Activated CD4-positive, alpha-beta T cell treated with anti-CD3 and anti-CD28 coated beads for 36 hours (primary cell): ENCODE results near the gene SNRNP200. TPM values are rescaled to one million over a fixed set of nuclear protein-coding genes. Genes with fewer than 3 reads are reported as not detected.
"Not testable (repeated sequence)": the region's sequence is repeated elsewhere in the genome, so short reads cannot be mapped to it uniquely, and the experiment has no call there.

Source experiments
- ATAC-seq: fragments of 200-7000 bp; cut with Tn5 transposase; one replicate; pipeline ENCODE4 v1.10.0; 2021; ENCODE audit warnings: mild to moderate bottlenecking, moderate library complexity
- CTCF ChIA-PET: fragments of 350-600 bp; sonication (Branson Sonifier 250); formaldehyde crosslinking; loops from one replicate; lab custom pipeline; 2021; ENCODE audit warnings: antibody characterized with exemption; lab: Charles Lee
- POLR2A ChIA-PET: fragments of 350-600 bp; sonication (Branson Sonifier 250); formaldehyde crosslinking; loops from one replicate; lab custom pipeline; 2021; ENCODE audit warnings: antibody characterized with exemption, inconsistent platforms; lab: Charles Lee
- DNase-seq: peaks from one replicate; pipeline ENCODE4 v3.0.0-alpha.2; 2020
- H3K27ac Mint-ChIP-seq: one replicate; pipeline ENCODE4 v1.8.0; 2021; ENCODE audit warnings: mixed read lengths
- H3K27me3 Mint-ChIP-seq: one replicate; pipeline ENCODE4 v1.8.0; 2021; ENCODE audit warnings: mixed read lengths
- H3K36me3 Mint-ChIP-seq: one replicate; pipeline ENCODE4 v1.8.0; 2021; ENCODE audit warnings: low read depth, mixed read lengths
- H3K4me1 Mint-ChIP-seq: one replicate; pipeline ENCODE4 v1.8.0; 2021; ENCODE audit warnings: mixed read lengths
- H3K4me3 Mint-ChIP-seq: one replicate; pipeline ENCODE4 v1.8.0; 2021; ENCODE audit warnings: mild to moderate bottlenecking, moderate library complexity, mixed read lengths
- H3K9me3 Mint-ChIP-seq: one replicate; pipeline ENCODE4 v1.8.0; 2021; ENCODE audit warnings: low read depth, mixed read lengths
- intact Hi-C, 2 experiments: fragments of 100-400 bp; cut with DNase I in 1 of 2; cut with micrococcal nuclease in 1 of 2; formaldehyde crosslinking; loops; one replicate each; pipeline versions ENCODE4 v1.14.2 to v1.15.1; 2022 to 2024; cut with DNase I, micrococcal nuclease
- total RNA-seq, 2 experiments: library from RNA; stranded (reverse); gene quantifications; one replicate each; pipeline ENCODE4 v1.2.3, GENCODE V29; 2021

The SNRNP200 gene
- total RNA-seq, 2 experiments from 2014 or later = 176 to 198 TPM

DNA sequence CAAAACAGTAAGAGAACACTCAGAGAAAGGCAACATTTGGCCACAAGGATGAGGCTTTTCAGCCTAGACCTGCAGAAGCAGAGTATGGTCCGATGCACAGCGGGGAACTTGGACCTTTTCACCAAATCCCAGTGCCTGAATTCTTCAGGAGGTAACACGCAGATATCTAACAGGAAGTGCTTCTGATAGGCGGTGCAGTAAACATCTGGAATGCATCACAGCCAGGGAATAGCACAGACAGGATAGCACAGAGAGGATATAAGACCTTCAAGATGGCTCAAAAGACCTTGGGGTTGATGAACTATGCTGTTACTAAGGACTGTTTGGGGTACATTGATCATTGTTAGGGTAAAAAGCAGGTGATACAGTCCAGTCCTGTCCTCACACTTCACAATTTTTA is 41.3 kb downstream of the SNRNP200 start:
- CTCF ChIA-PET = interaction anchor here (0.7 to 1.9 kb wide), 7 partner anchors 8 to 271 kb away, joined by 3 to 12 read pairs (median 3); partner anchors contain the start of genes ASTL and STARD7
- H3K4me3 Mint-ChIP-seq = peak overlapping the region; percentile 99
- peaks cover 76% of the 10 kb centered on the region for H3K4me1 Mint-ChIP-seq
- POLR2A ChIA-PET = interaction anchor here (0.9 kb wide), 1 partner anchor 57 kb away, joined by 3 read pairs; no protein-coding TSS in a partner anchor
- H3K36me3 Mint-ChIP-seq = peaks cover 37% of the 10 kb centered on the region
- H3K27me3 Mint-ChIP-seq = no peaks in the 10 kb centered on the region
- no peak for ATAC-seq
- no peak for DNase-seq
- no peaks in the 10 kb centered on the region for H3K9me3 Mint-ChIP-seq
- H3K27ac Mint-ChIP-seq = no peak overlapping the region
- intact Hi-C loops = loop anchor here in 1 of 2 experiments (10.0 kb wide), 1 partner anchor 1401 kb away; the partner anchor contains the start of genes ACTR1B and C2orf92

DNA sequence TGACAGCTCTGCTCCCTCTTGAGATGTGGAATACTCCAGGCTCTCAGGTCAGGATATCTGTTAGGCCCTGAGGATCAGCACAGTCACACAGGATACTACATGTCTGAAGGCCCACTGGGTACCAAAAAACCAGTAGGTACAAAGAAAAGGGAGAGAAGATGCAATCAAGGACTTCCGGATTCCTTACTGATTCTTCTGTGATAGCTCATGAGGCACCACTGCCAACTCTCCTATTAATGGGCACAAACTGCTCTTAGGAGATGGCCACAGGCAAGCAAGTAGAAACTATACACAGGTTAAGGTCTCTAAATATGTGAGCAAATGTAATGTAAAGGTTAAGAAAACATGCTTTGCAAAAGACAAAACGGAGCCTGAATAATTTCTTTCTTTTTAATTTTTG is 43.0 kb downstream of the SNRNP200 start:
- ATAC-seq (no peak), DNase-seq (no peak)
- Mint-ChIP-seq H3K4me3 (no peak overlapping the region), H3K27me3 (no peaks in the 10 kb centered on the region), H3K36me3 (peaks cover 24% of the 10 kb centered on the region), H3K9me3 (no peaks in the 10 kb centered on the region), H3K27ac (peak overlapping the region; percentile 24), H3K4me1 (peaks cover 77% of the 10 kb centered on the region)
- intact Hi-C loops = loop anchor here in 1 of 2 experiments (10.0 kb wide), 1 partner anchor 1402 kb away; the partner anchor contains the start of genes ACTR1B and C2orf92
- POLR2A ChIA-PET = no interaction called here
- CTCF ChIA-PET = interaction anchor here (0.6 to 1.4 kb wide), 4 partner anchors 17 to 247 kb away, joined by 3 read pairs; no protein-coding TSS in a partner anchor

DNA sequence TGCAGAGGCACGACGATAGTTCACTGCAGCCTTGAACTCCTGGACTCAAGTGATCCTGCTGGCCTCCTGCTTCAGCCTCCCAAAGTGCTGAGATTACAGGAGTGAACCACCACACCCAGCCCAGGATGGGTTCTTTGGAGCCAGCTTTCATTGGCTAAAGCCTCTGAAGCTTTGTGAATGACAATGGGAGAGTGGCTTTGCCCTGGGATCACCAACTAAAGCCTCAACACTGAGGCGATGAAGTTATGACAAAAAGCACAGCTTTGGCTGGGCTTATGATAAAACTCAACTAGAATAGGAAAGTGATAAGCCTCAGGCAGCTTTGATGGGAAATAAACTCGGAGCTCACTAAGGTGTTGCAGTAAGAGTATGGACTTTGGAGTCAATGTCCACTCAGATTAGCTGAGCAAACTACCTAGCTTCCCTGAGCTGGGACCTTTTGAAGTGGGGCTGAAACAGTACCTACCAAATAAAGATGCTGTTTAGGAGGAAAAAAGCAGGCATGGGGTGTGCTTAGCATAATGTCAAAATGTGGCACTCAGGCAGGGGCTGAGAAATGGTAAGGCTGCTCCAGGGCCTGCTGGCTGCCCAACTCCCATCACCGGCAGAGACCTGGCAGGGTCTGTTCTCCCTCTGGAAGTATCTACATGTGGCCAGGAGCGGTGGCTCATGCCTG is 43.9 kb downstream of the SNRNP200 start:
- Mint-ChIP-seq H3K36me3 (peaks cover 23% of the 10 kb centered on the region), H3K27me3 (no peaks in the 10 kb centered on the region), H3K27ac (no peak overlapping the region), H3K9me3 (no peaks in the 10 kb centered on the region), H3K4me1 (peaks cover 78% of the 10 kb centered on the region), H3K4me3 (no peak overlapping the region)
- intact Hi-C loops = loop anchor here in 1 of 2 experiments (10.0 kb wide), 1 partner anchor 1403 kb away; the partner anchor contains the start of genes ACTR1B and C2orf92
- CTCF ChIA-PET = interaction anchor here (0.6 to 0.9 kb wide), 2 partner anchors 35 to 153 kb away, joined by 3 read pairs; no protein-coding TSS in a partner anchor
- ATAC-seq (no peak), DNase-seq (no peak)
- POLR2A ChIA-PET = no interaction called here

DNA sequence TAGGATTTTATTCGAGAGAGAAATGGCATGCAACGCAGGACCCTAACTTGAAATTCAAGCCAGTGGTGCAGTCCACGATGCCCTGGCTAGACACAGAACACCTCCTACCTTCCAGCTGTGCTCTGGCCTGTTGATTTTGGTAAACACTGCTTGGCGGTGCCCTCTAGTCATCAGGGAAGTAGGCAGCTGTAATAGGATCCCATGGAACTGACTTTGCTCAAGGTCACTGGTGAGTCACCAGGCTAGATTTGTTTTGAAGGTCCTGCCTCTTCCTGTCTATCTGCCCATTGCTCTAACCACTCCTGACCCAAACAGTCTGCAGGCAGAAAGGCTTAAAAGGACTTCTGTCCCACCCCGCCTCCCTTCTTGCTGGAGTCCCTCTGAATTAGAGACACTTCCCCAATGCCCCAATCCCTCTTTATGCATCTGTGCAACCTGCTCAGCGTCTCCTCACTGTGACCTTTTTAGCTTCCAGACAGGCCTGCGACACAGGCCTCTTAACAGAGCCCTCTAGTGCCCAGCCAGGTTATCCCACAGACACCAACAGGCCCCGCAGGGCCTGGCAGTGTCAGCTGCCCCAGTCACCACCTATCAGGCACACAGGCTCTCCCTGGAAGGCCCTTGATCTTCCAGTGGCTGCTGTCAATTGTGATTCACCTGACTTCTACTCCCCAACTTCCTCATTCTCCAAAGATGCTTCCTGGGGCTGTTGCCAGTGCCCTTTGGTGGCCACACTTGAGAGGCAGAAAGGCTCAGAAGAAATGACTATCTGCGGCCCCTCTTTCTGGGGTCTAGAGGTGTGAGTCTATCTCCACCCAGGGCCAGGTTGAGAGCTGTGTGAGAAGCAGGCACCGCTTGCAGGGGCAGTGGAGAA is 44.7 kb downstream of the SNRNP200 start:
- CTCF ChIA-PET = interaction anchor here (1.0 kb wide), 1 partner anchor 55 kb away, joined by 4 read pairs; no protein-coding TSS in a partner anchor
- peak overlapping the region; percentile 88 for H3K27ac Mint-ChIP-seq
- no peak overlapping the region for H3K4me3 Mint-ChIP-seq
- peaks cover 23% of the 10 kb centered on the region for H3K36me3 Mint-ChIP-seq
- intact Hi-C loops = loop anchor here in 1 of 2 experiments (10.0 kb wide), 1 partner anchor 1404 kb away; the partner anchor contains the start of genes ACTR1B and C2orf92
- H3K27me3 Mint-ChIP-seq = no peaks in the 10 kb centered on the region
- ATAC-seq = peak; percentile 75
- H3K9me3 Mint-ChIP-seq = no peaks in the 10 kb centered on the region
- H3K4me1 Mint-ChIP-seq = peaks cover 78% of the 10 kb centered on the region
- POLR2A ChIA-PET = no interaction called here
- peak; percentile 67 for DNase-seq

DNA sequence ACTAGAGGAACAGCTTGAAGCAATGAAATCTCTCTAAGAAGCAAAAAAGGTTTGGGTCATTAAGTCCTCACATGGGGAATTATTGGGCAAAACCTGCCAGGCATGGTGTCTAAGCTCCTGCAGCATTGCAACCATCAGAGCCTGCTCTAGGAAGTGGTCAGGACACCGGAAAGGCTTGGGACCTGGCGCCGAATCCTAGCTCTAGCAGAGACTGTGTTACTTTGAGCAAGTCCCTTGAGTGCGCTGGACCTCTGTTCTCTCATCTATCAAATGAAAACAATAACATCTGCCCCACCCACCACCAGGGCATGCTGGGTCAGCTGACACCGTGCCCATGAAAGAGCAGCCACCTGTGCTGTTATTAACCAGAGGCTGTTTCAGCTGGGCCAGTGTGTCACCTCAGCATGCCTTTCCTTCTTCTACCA is 45.8 kb downstream of the SNRNP200 start:
- ChIA-PET CTCF (interaction anchor here (0.6 to 0.8 kb wide), 2 partner anchors 31 to 121 kb away, joined by 3 to 4 read pairs; partner anchors contain the start of gene ASTL), POLR2A (no interaction called here)
- no peaks in the 10 kb centered on the region for H3K9me3 Mint-ChIP-seq
- H3K36me3 Mint-ChIP-seq = peaks cover 25% of the 10 kb centered on the region
- DNase-seq (no peak), ATAC-seq (no peak)
- peaks cover 79% of the 10 kb centered on the region for H3K4me1 Mint-ChIP-seq
- H3K27me3 Mint-ChIP-seq = no peaks in the 10 kb centered on the region
- intact Hi-C loops = no loop called here
- peak overlapping the region; percentile 34 for H3K27ac Mint-ChIP-seq
- no peak overlapping the region for H3K4me3 Mint-ChIP-seq

DNA sequence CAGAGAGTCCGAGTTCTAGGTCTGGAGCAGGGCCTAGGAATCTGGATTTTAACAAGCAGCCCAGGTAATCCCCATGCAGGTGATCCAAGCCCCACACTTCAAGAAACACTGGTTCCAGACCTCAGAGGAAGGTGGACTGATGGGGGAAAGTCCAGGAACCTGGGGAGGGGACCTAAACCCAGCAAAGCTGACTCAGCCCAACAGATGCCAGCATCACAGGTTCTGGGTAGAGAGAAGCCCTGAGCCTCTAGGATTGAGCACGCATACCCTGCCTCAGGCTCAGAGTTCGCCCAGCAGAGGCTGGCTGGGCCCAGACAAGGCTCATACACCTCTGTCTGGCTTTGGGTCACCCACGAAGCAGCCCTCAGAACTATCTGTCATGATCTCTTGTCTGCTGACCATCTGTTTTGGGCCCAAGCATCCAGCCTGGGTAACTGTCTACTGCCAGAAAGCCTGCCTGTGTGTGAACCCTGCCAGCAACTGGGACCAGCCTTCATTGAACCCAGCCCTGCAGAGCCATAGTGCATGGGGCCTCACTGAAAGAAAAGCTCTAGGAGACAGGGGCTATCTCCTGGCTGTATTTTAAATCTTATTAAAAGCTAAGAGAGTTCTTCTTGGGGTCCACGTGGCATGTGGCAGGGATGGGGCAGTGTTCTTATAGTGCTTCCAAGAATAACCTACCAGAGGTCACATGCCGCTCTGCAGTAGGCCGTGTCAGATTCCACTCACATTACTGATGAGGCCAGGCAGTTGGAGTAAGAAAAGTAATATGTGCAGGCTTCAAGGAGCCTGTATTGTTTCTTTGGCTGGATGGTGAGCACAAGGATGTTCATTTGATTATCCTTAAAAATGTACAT is 47.0 kb downstream of the SNRNP200 start:
- intact Hi-C loops = no loop called here
- POLR2A ChIA-PET = no interaction called here
- H3K27me3 Mint-ChIP-seq = no peaks in the 10 kb centered on the region
- ATAC-seq (no peak), DNase-seq (no peak)
- CTCF ChIA-PET = no interaction called here
- H3K4me3 Mint-ChIP-seq = no peak overlapping the region
- H3K36me3 Mint-ChIP-seq = peaks cover 32% of the 10 kb centered on the region
- peaks cover 68% of the 10 kb centered on the region for H3K4me1 Mint-ChIP-seq
- peak overlapping the region; percentile 43 for H3K27ac Mint-ChIP-seq
- no peaks in the 10 kb centered on the region for H3K9me3 Mint-ChIP-seq

DNA sequence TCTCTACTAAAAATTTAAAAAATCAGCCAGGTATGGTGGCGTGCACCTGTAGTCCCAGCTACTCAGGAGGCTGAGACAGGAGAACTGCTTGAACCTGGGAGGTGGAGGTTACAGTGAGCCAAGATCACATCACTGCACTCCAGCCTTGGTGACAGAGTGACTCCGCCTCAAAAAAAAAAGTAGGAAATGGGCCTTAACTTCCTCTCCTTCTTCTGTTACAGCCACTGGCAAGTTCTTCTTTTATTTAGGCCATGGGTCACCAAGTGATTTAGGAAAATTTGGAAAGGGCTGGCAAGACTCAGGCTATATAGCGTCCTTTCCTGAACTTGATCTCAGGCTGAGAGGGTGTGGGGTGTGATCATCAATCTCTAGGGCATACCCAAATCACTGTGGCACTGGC is 47.6 kb downstream of the SNRNP200 start:
- Mint-ChIP-seq H3K27ac (peak overlapping the region; percentile 43), H3K4me1 (peaks cover 64% of the 10 kb centered on the region), H3K36me3 (peaks cover 34% of the 10 kb centered on the region)
- intact Hi-C loops, H3K9me3 Mint-ChIP-seq, DNase-seq, H3K4me3 Mint-ChIP-seq, POLR2A ChIA-PET, H3K27me3 Mint-ChIP-seq, ATAC-seq: not testable (repeated sequence)
- CTCF ChIA-PET = interaction anchor here (0.8 to 1.7 kb wide), 3 partner anchors 11 to 83 kb away, joined by 3 to 4 read pairs (median 4); no protein-coding TSS in a partner anchor

DNA sequence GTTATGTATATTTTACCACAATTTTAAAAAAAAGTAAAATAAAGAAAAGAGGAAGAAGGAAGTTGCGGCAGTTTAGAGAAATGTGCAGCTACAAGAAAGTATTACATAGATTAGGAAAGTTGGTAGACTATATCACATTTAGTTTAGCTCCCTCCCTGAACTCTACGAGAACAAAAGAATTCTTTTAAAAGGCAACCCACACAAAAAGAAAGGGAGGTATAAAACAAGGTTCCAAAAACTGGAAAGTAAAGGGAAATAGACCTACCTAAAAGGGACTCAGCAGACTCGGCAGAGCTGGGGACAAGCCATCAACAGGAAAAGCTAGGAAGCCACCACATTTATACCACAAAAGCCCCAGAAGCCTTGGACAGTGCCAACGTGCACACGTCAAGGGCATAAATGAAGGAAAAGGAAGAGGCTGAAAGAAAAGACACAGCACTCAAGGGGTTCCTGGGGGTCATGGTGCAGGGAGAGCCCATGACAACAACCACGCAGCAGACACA is 48.7 kb downstream of the SNRNP200 start:
- DNase-seq (no peak), ATAC-seq (no peak)
- peaks cover 38% of the 10 kb centered on the region for H3K36me3 Mint-ChIP-seq
- no peaks in the 10 kb centered on the region for H3K9me3 Mint-ChIP-seq
- peak overlapping the region; percentile 38 for H3K4me3 Mint-ChIP-seq
- ChIA-PET POLR2A (interaction anchor here (0.7 kb wide), 1 partner anchor 141 kb away, joined by 7 read pairs; the partner anchor contains the start of gene ADRA2B), CTCF (interaction anchor here (0.6 to 2.8 kb wide), 8 partner anchors 8 to 151 kb away, joined by 3 to 12 read pairs (median 4); no protein-coding TSS in a partner anchor)
- no peaks in the 10 kb centered on the region for H3K27me3 Mint-ChIP-seq
- peak overlapping the region; percentile 85 for H3K27ac Mint-ChIP-seq
- H3K4me1 Mint-ChIP-seq = peaks cover 59% of the 10 kb centered on the region
- intact Hi-C loops = no loop called here

DNA sequence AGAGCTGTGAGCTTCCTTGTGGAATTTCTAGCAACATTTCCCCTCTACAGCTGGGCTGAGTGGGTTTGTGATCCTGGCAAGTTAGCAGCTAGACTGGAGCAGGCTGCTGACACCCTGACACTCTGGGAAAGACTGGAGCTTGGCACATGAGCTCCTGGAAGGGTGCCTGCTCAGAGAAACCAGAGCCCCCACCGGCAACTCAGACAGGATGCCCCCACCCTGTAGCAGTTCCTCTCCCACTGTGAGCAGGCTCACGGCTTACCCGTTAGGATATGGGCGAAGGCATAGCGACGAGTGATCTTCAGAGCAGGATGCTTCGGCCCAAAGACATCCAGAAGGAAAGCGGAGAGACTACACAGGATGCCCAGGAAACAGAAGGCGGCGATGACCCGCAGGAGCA is 50.8 kb downstream of the SNRNP200 start:
- no peak overlapping the region for H3K4me3 Mint-ChIP-seq
- no peak for DNase-seq
- CTCF ChIA-PET = interaction anchor here (0.9 to 2.8 kb wide), 2 partner anchors 10 to 20 kb away, joined by 3 to 12 read pairs; no protein-coding TSS in a partner anchor
- H3K27ac Mint-ChIP-seq = peak overlapping the region; percentile 29
- intact Hi-C loops = no loop called here
- POLR2A ChIA-PET = no interaction called here
- H3K4me1 Mint-ChIP-seq = peaks cover 42% of the 10 kb centered on the region
- H3K27me3 Mint-ChIP-seq = no peaks in the 10 kb centered on the region
- ATAC-seq = no peak
- H3K9me3 Mint-ChIP-seq = no peaks in the 10 kb centered on the region
- H3K36me3 Mint-ChIP-seq = peaks cover 31% of the 10 kb centered on the region

DNA sequence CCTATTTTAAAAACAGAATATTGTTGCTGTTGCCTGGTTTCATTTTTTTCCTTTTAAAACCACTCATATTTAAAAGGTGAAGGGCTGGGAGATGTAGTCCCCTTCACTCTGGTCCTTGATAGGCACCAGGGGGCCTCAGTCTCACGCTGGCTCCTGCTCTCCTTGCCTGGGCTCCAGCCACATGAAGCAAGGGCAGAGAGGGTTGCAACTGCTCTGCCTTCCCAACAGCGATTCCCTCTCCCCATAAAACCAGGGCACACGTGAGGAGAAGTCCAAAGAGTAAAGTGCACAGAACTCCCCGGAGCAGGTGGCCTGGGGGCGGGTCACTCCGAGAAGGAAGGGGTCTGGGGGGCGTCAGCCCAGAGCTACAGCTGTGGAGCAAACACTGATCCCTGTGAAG is 52.3 kb downstream of the SNRNP200 start:
- H3K4me1 Mint-ChIP-seq = peaks cover 27% of the 10 kb centered on the region
- no peak for DNase-seq
- ChIA-PET CTCF (interaction anchor here (1.0 kb wide), 1 partner anchor 12 kb away, joined by 3 read pairs; no protein-coding TSS in a partner anchor), POLR2A (interaction anchor here (0.6 kb wide), 1 partner anchor 605 kb away, joined by 3 read pairs; the partner anchor contains the start of gene ANKRD39)
- H3K36me3 Mint-ChIP-seq = peaks cover 28% of the 10 kb centered on the region
- no peaks in the 10 kb centered on the region for H3K27me3 Mint-ChIP-seq
- no peak overlapping the region for H3K4me3 Mint-ChIP-seq
- intact Hi-C loops = no loop called here
- H3K9me3 Mint-ChIP-seq = no peaks in the 10 kb centered on the region
- no peak overlapping the region for H3K27ac Mint-ChIP-seq
- no peak for ATAC-seq
